Activated effector memory CD4-positive, alpha-beta T cell treated with Interleukin-2 at 50 U/mL for 16 hours (primary cell): ENCODE measurements around the gene WBP1.
"Not testable (repeated sequence)": the region's sequence is repeated elsewhere in the genome, so short reads cannot be mapped to it uniquely, and the experiment has no call there.

Experiments used
- DNase-seq: peaks from one replicate; pipeline ENCODE4 v3.0.0-alpha.2; 2020

The WBP1 gene

DNA sequence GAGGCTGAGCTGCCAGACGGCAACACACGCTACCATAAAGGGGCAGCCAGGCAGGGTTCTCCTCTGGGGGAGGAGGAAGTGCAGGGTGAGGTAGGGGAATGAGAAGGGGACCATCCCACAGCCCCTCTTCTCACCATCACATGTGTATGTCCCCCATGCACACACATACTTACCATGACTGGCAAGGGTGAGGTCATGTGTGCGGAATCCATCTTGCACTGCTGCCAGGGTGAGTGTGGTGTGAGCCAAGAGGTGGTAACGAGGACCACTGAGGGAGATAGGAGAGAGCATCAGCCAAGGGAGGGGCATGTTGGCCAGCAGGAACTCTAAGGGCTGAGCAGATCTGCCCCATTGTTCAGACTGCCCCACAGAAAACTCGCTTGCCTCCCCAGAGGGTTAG lies 29.6 kb upstream of the WBP1 start:
- DNase-seq, result no peak

DNA sequence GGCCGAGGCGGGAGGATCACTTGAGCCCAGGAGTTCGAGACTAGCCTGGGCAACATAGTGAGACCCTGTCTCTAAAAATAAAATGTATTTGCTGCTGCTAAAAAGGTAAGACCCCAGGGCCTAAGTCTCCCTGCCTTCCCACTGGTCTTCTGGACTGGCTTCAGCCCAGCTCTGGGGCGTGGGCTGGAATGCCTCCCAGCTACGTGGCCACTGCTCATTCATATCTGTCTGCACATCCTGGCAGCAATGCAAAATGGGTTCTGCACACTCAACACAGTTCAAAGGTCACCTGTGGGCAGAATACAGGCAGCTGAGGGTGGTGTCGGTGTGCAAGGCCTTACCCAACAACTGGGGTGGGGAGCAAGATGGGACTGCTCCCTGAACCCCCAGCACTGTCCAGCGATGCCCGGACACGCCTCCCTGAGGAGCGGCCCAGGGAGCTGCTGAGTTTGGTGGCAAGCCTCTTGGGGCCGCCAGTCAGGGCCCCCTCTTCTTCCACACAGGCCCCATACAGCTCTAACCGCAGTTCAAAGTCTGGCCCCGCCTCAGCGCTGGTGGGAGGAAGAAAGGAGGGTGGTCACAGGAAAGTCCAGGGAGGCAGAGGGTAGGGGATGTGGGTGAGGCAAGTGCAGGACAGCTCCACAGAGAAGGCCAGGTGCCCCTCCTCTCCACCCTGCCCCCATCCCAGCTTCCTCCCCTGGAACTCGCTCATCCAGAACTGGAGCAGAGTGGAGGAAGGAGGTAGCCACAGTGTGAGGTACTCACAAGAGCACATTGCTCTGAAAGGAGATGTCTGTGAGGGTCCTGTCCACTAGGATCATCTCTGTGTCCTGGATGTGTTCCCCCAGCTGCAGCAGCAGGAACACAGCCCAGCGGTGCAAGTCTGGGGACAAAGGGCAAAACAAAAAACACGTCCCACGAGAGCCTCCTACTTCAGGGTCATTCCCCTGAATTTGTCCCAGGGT lies 28.5 kb upstream of the WBP1 start:
- no peak for DNase-seq

DNA sequence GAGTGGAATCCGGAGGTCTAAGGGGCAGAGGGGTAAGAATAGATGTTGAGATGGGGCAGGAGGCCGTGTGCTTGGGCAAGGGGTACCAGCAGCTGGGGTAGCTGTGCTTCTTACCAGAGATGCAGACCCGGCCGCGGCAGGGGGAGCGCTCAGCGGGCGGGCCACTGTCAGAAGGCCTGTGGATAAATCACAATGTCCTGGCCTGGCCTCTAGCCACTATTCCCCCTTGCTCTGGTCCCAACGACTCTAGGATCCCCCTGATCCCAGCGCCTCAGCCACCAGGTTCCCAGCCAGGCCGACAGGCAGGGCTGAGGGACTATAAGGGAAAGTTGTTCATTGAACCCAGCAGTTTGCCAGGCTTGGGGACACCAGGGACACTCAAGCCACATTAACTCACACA lies 27.7 kb upstream of the WBP1 start:
- DNase-seq, result no peak

DNA sequence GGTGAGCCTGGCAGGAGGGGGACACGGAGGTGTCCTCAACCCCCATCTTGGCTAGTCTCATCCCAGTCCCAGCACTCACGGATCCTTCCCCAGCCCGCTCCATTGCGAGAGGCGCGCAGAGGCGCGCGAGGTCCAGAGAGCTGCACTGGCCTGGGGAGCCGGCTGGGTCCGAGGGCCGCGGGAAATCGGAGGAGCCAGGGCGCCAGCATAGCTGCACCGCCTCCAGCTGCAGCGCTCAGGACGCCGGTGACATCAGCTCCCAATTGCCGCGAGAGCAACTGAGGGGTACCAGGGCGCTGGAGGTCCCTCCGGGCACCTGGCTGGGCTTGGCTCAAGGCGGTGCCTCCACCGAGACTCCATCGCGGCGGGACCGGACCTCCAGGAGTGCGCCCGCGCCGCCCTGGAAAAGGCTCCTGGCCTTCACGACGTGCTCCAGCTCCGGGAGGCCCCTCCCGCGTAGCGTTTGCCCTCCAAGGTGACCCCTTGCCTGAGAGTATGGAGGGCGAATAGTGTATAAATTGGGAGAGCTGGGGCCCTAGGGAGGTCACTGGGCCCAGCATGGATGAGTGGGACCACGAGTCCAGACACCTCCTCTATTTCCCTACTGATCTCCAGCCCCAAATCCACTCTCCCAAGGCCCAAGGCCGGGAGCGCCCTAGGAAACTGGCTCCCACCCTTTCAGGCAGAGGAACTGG lies 22.0 kb upstream of the WBP1 start:
- no peak for DNase-seq

DNA sequence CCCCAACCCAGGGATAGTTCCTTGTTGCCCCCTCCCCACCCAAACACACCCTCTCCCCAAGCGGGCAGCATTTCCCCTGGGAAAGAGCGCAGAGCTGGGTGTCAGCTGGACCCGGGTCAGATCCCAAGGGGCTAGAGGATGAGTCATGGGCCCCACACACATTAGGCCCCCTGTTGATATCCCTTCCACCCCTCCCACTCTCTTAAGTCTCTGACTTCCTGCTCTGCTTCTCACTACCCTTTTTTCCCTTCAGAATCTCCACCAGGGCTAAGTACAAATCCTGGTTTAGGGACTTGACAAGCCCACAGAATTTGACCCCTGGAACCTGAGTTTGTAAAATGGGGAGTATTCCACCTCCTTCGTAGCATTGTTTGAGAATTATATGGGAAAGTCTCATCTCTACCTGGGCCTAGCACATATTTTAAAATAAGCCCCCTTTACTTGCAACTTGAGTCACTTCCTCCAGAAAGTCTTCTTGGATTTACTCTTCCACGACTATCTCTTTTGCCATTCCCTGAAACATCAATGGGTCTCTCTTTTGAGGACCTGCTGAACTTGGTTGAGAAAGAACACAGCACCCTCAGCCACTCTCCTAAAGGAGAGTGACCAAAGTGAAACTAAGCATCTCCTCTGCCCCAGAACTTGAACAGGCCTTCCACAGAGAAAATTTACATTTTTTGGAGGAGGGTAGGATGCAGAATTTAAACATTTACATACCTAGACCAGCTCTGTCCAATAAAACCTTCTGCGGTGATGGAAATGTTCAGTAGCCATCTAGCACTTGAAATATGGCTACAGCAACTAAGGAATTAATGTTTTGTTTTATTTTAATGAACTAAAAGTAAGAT lies 21.2 kb upstream of the WBP1 start:
- no peak for DNase-seq

DNA sequence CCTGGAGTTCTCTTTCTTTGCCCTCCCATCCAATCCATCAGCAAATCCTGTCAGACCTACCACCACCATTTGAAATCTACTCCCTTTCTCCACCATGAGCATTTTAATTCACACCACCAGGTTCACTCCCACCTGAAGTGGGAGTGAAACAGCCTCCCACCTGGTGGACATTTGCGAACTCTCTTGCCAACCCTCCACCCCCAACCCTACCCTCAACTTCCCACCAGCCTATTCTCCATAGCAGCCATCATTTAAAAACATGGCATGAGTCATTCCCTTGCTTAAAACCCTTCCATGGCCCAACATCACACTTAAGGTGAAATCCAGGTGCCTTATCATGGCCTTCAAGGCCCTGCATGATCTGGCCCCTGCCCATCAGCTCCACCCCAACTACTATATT lies 20.0 kb upstream of the WBP1 start:
- no peak for DNase-seq

DNA sequence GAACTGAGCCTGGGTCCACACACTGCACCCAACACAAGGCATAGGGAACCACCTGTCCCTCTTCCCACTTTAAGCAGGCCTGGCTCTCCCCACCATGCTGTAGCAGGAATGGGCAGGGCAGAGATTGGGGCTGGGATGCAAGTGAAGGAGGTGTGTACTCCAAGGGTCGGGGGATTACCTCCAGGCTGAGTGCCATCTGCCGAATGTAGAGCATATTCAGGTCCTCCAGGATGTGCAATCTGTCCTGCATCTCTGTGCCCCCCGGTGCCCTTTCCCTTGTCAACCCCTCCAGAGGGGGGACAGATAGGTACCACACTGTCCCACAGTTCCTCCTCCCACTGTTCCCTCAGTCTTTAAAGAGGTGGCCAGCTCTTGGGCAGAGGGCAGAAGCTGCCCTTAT lies 18.9 kb upstream of the WBP1 start:
- DNase-seq, result no peak

DNA sequence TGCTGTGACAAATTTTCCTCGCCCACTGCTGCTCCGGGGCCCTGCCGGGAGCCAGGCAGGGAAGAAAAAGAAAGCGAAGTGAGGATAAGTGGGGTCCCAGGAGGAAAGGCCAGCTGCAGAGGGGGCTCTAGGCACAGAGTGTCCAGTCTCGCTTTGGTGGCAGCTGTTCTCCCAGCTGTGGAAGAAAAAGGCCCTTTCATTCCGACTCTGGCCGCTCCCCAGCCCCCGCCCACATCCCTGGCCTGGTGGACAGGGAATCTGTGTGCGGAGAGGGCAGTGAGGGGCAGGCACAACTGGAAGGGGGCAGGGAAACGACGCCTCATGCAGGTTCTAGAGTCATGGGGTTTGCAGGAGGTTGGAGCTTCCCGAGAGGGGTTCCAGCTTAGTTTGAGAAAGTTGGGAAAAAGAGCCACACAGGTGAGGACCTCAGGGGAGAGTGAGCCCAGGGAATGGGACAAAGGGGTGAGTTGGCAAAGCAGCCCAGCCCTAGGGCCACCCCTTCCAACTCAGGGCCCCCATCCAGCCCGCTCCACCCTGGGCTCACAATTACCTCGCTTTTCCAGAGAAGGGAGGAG lies 18.3 kb upstream of the WBP1 start:
- no peak for DNase-seq

DNA sequence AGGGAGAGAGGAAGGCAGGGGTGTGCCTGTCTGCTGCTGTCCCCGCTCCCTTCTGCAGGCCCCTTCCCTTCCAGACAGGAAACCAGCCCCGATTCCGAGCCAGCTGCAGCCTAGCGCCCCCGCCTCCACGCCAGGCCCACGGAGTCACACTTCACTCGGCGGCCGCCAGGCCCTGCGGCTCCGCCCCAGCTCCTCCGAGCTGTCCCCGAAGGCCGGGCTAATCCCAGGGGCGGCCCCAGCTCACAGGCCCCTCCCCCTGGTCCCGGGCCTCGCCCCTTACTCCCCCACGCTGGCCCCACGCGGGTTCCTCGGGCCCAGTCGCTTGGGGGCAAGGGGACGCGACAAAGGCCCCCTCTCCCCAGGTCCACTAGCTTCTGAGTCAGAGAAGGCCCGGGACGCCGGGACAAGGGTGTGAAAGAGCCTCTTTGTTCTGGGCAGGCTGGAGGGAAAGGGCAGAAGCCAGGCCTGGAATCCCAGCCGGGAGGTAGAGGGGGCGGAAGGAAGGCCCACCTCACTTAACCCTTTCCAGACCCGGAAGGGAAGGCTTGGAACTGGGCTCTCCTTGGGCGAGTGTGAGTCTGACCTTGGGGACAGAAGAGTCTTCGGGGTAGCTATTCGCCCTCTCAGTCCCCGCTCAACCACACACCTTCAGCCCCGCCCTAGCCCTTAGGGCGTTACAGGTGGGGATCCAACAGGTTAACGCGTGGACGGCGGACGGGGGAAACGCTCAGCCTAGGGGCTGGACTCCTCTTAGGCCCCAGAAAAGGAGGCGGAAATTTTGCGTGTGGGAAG lies 17.7 kb upstream of the WBP1 start:
- no peak for DNase-seq

DNA sequence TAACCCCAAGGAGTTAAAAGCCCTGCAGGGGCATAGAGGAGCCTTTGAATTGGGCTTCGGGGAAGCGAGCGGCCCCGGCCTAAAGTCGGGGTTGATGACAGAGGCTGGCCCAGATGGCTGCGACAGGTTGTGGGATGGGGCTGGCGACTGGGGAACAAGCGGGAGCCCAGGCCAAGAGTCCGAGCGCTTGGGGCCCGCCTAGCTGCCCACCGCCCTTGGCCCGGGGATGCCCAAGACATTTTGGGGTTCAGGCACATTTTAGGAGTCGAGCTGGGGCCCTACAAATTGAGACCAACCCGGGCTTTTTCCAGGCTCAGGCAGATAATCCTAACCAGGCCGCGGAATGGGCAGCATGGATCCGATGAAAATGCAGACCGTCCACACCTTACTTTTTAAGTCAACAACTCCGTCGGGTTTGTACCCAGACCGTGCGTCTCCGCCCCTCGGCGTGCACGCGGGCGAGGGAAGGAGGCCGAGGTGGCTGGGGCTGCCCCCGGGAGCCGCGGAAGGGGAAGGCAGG lies 17.0 kb upstream of the WBP1 start:
- no peak for DNase-seq

DNA sequence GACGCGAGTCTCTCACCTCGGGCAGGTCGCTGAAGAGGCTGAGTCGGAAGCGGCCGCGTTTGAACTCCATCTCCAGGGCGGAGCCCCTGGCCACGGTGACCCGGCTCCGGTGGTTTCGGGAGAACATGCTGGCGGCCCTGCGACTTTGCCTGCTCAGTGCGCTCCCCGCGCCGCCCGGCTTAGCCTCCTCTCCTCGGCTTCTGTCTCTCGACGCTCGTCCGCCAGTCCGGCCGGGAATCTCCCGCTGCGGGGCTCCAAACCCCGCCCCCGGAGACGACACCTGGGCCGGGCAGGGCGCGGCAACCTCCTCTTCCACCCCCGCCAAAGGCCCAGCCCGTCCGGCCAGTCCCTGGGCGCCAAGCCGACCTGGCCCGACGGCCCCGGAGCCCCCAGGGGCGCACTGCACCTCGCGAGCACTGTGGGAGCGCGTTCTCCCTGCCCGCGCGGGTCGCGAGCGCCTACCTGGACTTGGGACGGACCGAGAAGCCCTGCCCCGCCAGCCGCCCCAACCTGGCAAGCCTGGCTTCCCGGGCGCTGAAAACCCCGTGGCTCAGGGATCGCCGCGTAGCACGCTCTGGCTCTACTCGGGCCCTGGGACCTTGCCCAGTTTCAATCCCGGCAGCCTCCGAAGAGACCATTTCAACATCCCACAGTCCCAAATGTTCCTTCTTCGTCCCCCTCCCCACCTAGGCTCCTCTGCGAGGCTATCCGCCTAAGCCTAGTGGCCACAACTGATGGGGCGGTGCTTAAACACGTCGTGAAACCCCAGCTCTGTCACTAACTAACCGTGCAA lies 16.4 kb upstream of the WBP1 start, which contains the start of gene RTKN:
Gene RTKN (minus strand): TSS at position 248 of the 793 bp plus-strand sequence. CDS start 121 bp downstream, at position 127.
- no peak for DNase-seq

DNA sequence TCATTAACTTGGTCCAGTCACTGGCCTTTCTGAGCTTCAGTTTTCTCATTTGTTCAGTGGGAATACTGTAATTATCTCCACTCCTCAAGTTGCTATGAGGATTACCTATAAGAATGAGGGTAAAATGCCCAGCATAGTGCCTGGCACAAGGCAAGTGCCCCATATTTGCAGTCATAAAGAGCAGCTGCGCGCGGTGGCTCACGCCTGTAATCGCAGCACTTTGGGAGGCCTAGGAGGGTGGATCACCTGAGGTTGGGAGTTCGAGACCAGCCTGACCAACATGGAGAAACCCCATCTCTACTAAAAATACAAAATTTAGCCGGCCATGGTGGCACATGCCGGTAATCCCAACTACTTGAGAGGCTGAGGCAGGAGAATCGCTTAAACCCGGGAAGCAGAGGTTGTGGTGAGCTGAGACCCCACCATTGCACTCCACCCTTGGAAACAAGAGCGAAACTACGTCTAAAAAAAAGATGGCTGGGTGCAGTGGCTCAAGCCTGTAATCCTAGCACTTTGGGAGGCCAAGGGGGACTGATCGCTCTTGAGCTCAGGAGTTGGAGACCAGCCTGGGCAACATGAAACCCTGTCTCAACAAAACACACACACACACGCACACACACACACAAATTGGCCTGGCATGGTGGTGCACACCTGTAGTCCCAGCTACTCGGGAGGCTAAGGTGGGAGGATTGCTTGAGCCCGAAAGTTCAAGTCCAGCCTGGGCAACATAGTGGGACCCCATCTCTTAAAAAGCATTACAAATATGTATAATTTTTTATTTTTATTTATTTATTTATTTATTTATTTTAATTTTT lies 15.5 kb upstream of the WBP1 start:
- not testable (repeated sequence) for DNase-seq

DNA sequence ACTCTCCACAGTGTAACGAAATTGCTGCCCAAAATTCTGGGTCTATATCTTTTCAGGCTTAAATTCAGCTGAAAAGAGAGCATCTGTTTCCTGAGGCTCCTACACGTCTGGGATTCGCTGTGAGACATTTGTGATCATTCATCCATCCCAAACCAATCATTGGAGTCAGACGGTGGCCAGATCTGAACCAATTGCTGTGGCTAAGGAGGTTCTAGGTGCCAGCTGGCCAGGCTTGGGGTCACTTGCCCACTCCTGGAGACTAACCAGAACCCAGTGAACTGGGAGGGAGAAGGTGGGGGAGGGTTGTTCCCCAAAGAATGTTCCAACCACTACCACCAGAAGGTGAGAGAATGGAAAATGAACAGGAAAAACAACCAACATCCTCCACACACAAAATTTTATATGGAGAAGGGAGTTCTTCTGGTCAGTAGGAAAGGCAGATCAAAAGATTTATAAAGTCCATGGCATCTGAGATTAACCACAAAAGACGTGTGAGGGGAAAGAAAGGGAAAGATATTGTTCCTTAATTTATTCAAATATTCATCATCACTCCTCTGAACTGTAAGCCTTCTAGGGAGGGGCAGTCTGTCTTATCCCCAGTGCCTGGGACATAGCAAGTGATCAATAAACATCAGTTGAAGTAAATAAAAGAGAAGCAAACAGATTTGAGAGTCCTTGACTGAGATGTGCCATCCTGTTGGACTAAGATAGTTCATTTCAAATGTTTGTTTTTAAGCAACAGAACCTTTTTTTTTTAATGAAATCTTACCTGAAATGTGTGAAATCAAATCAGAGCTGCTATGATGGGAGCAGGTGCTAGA lies 13.5 kb upstream of the WBP1 start:
- DNase-seq, result no peak

DNA sequence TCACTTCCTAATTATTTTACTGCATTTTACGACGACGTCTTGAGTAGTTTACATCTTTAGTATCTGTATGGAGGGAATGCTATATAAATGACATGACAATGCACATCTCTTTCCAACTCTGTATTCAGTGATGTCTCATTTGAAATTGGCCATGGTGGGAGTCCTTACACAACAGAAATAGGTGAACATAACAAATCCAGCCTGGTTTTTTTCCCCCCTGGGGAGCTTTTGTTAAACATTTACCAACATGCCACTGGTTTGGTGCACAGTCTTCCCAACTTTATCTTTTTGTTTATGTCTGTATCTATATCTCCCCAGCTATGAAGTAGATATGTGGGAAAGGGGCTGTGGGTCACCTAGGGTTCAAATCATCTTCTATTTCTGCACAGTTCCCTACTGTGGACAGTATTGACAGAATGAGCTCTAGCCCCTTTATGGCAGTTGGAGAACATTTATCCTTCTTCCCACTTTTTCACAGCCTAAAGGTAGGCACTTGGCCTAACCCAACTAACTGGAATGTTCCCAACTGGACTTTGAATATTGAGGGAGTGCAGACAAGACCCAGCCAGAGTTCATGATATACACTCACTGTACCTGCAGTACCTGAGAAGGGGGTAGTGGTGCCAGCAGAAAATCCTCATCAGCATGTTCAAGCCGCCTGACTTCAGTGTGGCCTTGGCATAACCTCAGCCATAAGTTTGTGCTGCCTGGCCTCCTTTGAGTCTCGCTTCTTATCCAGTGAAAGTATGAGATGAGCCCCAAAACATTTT lies 10.8 kb upstream of the WBP1 start:
- no peak for DNase-seq

DNA sequence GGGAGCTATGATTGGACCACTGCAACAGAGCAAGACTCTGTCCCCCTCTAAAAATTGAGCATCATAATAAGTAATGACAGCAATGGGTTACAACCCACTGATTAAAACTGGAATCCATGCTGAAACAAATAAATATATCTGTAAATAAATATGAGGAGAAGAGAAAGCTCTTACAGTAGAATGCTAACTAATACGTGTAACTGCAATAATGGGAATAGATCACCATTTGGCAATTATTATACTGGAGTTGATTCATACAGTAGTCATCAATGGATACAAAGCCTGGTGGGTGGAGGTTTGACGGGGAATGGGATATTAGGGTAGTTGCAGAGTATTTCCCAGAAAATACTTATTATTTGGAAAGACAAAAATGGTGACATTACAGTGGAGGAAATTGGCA lies 9.5 kb upstream of the WBP1 start:
- no peak for DNase-seq

DNA sequence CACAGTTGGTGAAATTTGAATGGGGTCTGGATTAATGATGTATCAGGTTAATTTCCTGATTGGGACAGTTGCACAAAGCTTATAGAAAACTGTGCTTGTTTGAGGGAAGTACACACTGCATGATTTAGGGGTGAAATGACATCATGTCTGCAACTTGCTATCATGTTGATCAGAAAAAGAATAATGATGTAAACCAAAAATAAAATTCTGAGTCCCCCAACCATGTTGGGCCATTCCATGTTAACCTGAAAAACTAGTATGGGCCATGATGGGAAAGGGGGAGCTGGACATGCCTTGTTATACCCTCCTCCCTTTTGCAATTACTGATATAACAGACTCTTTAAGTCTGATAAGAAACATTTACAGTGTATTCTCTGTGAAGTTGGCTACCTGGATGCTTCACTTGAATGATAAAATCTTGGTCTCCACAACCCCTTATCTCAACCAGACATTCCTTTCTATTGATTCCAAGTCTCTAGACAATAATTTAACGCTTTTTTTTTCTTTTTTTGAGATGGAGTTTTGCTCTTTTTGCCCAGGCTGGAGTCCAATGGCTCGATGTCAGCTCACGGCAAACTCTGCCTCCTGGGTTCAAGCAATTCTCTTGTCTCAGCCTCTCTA lies 7.6 kb upstream of the WBP1 start:
- DNase-seq, result no peak

DNA sequence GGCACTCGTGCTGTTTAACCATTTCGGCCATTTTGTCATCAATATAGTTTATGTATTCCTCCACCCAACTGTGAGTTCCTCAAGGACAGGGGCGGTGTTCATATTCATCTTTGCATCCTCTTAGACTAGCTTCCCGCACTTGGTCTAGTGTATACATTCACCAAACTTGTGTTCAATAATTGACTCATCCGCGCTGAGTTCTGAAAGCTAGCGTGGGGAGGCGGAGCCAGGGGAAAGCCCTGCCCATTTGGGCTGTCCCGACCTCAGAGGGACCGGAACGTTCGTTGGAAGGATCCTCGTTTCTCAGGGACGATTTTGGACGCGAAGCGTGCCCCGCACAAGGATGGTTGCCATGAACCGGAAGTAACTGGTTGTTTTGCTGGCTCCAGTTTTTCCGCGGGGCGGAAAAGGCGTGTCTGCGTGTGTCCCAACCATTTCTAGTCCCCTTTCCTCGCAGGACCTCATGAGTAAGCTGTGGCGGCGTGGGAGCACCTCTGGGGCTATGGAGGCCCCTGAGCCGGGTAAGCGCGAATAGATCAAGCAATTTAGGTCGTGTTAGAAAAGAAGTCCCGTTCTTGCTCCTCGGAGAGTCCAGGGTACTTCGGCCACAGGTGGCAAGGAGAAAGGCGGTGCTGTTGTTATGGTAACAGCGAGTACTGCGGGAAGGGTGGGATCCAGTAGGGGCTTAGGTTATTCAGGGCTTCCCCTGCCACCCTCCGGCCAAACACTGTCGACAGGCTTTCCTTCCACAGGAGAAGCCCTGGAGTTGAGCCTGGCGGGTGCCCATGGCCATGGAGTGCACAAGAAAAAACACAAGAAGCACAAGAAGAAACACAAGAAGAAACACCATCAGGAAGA lies 3.4 kb upstream of the WBP1 start, which contains the start of gene INO80B:
Gene INO80B (plus strand): TSS at position 434 of the 858 bp plus-strand sequence. CDS start 30 bp downstream, at position 464.
- DNase-seq, result peak; percentile 96
